HepG2 (cell line): ENCODE results near the gene TDG.

Experiments
- KMT2B ChIP-seq: IDR thresholded peaks from 2 replicates; pipeline ENCODE4 v1.6.1; 2016; ENCODE audit warnings: missing genetic modification reagents, missing compliant biosample characterization
- NONO ChIP-seq, 2 experiments: fragments of 450-650 bp in 1 of 2; sonication (generic) in 1 of 2; formaldehyde crosslinking in 1 of 2; IDR thresholded peaks in 1 of 2; conservative IDR thresholded peaks in 1 of 2; 2 replicates each; pipeline versions ENCODE4 v1.6.1 to v1.8.0; 2017 to 2022; ENCODE audit warnings: mild to moderate bottlenecking in 1 of 2, missing genetic modification reagents in 1 of 2, moderate library complexity in 1 of 2
- POLR2AphosphoS2 ChIP-seq: IDR thresholded peaks from 2 replicates; pipeline ENCODE4 v1.6.1; 2011; ENCODE audit warnings: low read depth, low read length, improper control_type of control experiment
- TSC22D2 ChIP-seq: sonication (generic); formaldehyde crosslinking; IDR thresholded peaks from 2 replicates; pipeline ENCODE4 v1.5.1; 2020; ENCODE audit warnings: missing genetic modification reagents, mild to moderate bottlenecking, borderline replicate concordance
- ZNF33B ChIP-seq: sonication (generic); formaldehyde crosslinking; IDR thresholded peaks from 2 replicates; pipeline ENCODE4 v1.5.1; 2020; ENCODE audit warnings: mild to moderate bottlenecking, missing genetic modification reagents
- TF ChIP-seq, protein P1 (sequence below): sonication (generic); formaldehyde crosslinking; IDR thresholded peaks from 2 replicates; pipeline ENCODE4 v1.5.0; 2020; ENCODE audit warnings: mild to moderate bottlenecking, missing genetic modification reagents, moderate library complexity

DNA sequence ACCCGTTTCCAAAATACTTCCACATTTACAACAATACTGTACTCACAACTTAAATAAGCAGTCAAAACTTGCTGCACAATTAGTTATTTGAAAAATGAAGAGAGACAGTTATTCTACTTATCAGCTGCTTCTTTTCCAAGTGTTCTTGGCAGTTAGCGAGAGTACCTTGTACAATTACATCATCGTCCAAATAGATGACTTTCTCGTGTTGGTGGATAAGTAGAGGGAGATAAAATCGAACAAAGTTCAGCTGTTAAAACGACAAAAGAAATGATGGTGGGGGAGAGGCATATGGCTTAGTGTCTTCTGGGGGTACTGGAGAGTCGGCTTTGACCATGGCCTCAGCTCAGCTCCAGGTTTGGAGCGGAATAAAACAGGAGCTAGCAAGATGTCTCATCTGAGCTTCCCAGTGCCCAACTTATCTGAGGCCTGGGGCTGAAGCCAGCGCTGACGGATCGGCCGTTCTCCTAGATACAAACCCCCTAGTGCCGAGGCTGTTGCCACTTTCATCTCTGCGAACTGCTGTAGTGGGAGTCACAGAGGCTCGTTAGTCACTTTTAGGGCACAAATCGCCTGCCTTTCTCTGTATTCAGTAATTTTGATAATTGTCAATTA lies 31.7 kb downstream of the TDG start:
- TF ChIP-seq POLR2AphosphoS2, result no peak
- no peak for TF ChIP-seq TSC22D2 (CRISPR knock-in tag)
- TF ChIP-seq, protein P1, sequence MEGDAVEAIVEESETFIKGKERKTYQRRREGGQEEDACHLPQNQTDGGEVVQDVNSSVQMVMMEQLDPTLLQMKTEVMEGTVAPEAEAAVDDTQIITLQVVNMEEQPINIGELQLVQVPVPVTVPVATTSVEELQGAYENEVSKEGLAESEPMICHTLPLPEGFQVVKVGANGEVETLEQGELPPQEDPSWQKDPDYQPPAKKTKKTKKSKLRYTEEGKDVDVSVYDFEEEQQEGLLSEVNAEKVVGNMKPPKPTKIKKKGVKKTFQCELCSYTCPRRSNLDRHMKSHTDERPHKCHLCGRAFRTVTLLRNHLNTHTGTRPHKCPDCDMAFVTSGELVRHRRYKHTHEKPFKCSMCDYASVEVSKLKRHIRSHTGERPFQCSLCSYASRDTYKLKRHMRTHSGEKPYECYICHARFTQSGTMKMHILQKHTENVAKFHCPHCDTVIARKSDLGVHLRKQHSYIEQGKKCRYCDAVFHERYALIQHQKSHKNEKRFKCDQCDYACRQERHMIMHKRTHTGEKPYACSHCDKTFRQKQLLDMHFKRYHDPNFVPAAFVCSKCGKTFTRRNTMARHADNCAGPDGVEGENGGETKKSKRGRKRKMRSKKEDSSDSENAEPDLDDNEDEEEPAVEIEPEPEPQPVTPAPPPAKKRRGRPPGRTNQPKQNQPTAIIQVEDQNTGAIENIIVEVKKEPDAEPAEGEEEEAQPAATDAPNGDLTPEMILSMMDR (CRISPR knock-in tag), result no peak
- TF ChIP-seq ZNF33B (CRISPR knock-in tag), result no peak
- no peak for TF ChIP-seq NONO (IDR thresholded peaks at IDR 0.05)
- no peak for TF ChIP-seq NONO (CRISPR knock-in tag; conservative IDR thresholded peaks at IDR 0.05)
- TF ChIP-seq KMT2B, result no peak
